ENCODE results near the gene MCM3. TPM values are rescaled to one million over a fixed set of nuclear protein-coding genes. Genes with fewer than 3 reads are reported as not detected.
A peak's percentile ranks its signal among the peaks of the same experiment; 100 is the strongest.

MCM3 gene
- total and polyA plus RNA-seq, 9 donors = 25.5 to 43.8 (median 37.1) TPM

DNA sequence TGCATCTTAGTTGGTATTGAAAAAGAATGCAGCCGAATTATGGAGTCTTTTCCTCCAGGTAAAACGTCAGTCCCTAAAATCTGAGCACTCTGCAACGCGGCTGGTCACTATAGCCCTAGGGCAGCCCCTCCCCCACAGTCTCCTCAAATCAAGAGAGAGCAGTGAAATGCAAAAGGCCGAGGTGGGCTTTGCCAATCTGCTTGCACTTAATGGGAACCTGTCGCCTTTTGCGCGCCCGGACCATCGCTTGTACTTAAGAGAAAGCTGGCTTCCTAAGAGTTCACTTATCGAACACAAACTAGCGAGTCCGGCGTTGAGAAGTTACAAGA lies 447 bp downstream of the MCM3 start:
- peak in 3 of 5 donors; percentile 28 to 58 (median 40) for DNase-seq
- Histone ChIP-seq H3K27ac (peak overlapping the region in 1 of 2 donors; percentile 39), H3K27me3 (no peaks in the 10 kb centered on the region), H3K9me3 (no peaks in the 10 kb centered on the region), H3K36me3 (no peaks in the 10 kb centered on the region), H3K4me1 (ENCODE audit: insufficient read depth) (no peaks in the 10 kb centered on the region), H3K4me3 (peak overlapping the region; percentile 80)
- TF ChIP-seq, protein P1, sequence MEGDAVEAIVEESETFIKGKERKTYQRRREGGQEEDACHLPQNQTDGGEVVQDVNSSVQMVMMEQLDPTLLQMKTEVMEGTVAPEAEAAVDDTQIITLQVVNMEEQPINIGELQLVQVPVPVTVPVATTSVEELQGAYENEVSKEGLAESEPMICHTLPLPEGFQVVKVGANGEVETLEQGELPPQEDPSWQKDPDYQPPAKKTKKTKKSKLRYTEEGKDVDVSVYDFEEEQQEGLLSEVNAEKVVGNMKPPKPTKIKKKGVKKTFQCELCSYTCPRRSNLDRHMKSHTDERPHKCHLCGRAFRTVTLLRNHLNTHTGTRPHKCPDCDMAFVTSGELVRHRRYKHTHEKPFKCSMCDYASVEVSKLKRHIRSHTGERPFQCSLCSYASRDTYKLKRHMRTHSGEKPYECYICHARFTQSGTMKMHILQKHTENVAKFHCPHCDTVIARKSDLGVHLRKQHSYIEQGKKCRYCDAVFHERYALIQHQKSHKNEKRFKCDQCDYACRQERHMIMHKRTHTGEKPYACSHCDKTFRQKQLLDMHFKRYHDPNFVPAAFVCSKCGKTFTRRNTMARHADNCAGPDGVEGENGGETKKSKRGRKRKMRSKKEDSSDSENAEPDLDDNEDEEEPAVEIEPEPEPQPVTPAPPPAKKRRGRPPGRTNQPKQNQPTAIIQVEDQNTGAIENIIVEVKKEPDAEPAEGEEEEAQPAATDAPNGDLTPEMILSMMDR (IDR thresholded peaks at IDR 0.05) = no peak
- TF ChIP-seq POLR2A (IDR thresholded peaks at IDR 0.05) (no peak), EP300 (IDR thresholded peaks at IDR 0.05) (no peak)
- WGBS, 3 donors = 0 to 1% (median 0%) methylated on average over 14 of the region's 14 CpGs
- intact Hi-C loops (cut with DNase I) = loop anchor here in 3 of 4 donors (10.0 kb wide), 3 partner anchors 111 to 131 kb away; no protein-coding TSS in a partner anchor

DNA sequence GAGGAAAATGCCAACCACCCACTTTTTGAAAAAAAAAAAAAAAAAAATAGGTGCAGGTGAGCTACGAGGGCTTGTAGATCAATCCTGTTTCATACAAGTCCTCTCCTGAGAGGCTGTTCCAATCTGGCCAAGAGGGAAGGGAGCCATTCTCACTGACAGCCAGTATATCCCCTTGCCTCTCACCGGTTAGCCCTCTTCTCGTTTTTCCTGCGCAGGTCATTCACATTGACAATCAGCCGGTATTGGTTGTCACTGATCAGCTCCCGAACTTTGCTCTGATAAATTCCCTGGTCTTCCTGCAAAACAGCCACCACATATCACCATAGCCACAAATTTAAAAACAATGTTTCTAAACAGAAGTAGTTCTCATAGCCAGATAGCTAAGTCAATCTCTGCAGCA lies 1.4 kb downstream of the MCM3 start:
- intact Hi-C loops (cut with DNase I) = loop anchor here in 3 of 4 donors (10.0 kb wide), 3 partner anchors 112 to 132 kb away; no protein-coding TSS in a partner anchor
- Histone ChIP-seq H3K9me3 (no peaks in the 10 kb centered on the region), H3K36me3 (no peaks in the 10 kb centered on the region)

DNA sequence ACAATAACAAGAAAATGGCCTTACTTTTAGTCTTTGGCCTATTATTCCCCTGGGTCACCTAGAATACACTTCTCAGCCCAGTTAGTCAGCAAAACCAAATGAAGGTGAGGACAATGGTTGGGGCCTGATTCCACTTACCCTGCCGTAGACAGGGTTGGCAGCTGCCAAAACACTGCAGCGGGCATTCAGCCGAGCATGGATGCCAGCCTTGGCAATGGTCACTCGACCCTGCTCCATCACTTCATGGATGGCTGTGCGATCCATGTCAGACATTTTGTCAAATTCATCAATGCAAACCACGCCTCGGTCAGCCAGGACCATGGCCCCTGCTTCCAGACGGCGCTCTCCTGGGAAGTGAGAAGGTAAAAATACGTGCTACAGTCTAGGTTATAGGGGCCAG lies 8.4 kb downstream of the MCM3 start:
- TF ChIP-seq EP300 (IDR thresholded peaks at IDR 0.05) (no peak), POLR2A (IDR thresholded peaks at IDR 0.05) (no peak)
- TF ChIP-seq, protein P1 (IDR thresholded peaks at IDR 0.05) = no peak
- Histone ChIP-seq H3K27ac (no peak overlapping the region), H3K9me3 (no peaks in the 10 kb centered on the region), H3K4me3 (no peak overlapping the region), H3K27me3 (no peaks in the 10 kb centered on the region), H3K36me3 (no peaks in the 10 kb centered on the region), H3K4me1 (ENCODE audit: insufficient read depth) (no peaks in the 10 kb centered on the region)
- intact Hi-C loops (cut with DNase I) = loop anchor here in 1 of 4 donors (10.0 kb wide), 1 partner anchor 389 kb away; no protein-coding TSS in a partner anchor
- no peak for DNase-seq
- WGBS, 3 donors = 93 to 96% (median 95%) methylated on average over 10 of the region's 10 CpGs

More for the DNA sequence above, 1.4 kb downstream of the MCM3 start:
- DNase-seq = no peak
- WGBS, 3 donors = 59 to 68% (median 61%) methylated on average over 6 of the region's 6 CpGs
- TF ChIP-seq EP300 (IDR thresholded peaks at IDR 0.05) (no peak), POLR2A (IDR thresholded peaks at IDR 0.05) (no peak)
- TF ChIP-seq, protein P1 (IDR thresholded peaks at IDR 0.05) = no peak
- Histone ChIP-seq H3K27ac (no peak overlapping the region), H3K4me1 (ENCODE audit: insufficient read depth) (no peaks in the 10 kb centered on the region), H3K4me3 (no peak overlapping the region), H3K27me3 (no peaks in the 10 kb centered on the region)

DNA sequence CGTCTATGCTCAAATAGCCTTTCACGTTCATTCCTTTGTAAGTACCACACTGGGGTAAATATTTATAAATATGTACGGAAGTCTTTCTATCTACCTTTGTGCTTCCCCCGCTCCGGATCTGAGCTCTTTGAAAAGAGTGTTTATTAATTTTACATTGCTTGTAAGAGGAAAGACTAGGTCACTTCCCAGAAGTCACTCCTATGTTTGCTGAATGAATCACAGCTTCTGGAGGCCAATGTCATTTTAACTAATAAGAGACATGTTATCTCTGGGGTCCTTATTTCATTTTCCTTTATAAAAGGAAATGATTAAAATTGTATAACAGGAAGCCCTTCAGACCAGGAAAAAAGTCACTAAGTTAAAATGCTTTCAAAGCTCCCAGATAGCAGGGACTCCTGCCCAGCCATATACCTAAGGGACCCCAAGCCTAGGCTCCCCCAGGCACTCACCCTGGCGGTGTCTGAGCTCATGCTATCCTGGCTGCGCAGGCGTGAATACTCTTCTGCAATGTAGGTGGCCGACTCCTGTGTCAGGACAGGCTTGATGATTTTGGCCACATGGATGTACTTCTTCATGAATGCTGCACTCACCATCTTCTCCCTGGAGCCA lies 12.6 kb downstream of the MCM3 start:
- H3K27ac ChIP-seq = no peak overlapping the region
- no peaks in the 10 kb centered on the region for H3K36me3 ChIP-seq
- TF ChIP-seq, protein P1 (IDR thresholded peaks at IDR 0.05) = no peak
- TF ChIP-seq POLR2A (IDR thresholded peaks at IDR 0.05) = no peak
- TF ChIP-seq EP300 (IDR thresholded peaks at IDR 0.05) = no peak
- H3K4me1 ChIP-seq (ENCODE audit: insufficient read depth) = no peaks in the 10 kb centered on the region
- intact Hi-C loops (cut with DNase I) = loop anchor here in 1 of 4 donors (10.0 kb wide), 1 partner anchor 393 kb away; no protein-coding TSS in a partner anchor
- no peak for DNase-seq
- no peak overlapping the region for H3K4me3 ChIP-seq
- no peaks in the 10 kb centered on the region for H3K27me3 ChIP-seq
- no peaks in the 10 kb centered on the region for H3K9me3 ChIP-seq
- 84 to 91% (median 88%) methylated on average over 9 of the region's 9 CpGs for WGBS, 3 donors
